HG03521 (cell line): ENCODE measurements around the gene VASP.
"Not testable (repeated sequence)": the region's sequence is repeated elsewhere in the genome, so short reads cannot be mapped to it uniquely, and the experiment has no call there.

ENCODE experiments used
- ATAC-seq: cut with Tn5 transposase; IDR thresholded peaks from one replicate; pipeline ENCODE4 v1.9.1; 2021; ENCODE audit warnings: mild to moderate bottlenecking, moderate library complexity; ENCODE audit not compliant: unreplicated experiment

Gene VASP

DNA sequence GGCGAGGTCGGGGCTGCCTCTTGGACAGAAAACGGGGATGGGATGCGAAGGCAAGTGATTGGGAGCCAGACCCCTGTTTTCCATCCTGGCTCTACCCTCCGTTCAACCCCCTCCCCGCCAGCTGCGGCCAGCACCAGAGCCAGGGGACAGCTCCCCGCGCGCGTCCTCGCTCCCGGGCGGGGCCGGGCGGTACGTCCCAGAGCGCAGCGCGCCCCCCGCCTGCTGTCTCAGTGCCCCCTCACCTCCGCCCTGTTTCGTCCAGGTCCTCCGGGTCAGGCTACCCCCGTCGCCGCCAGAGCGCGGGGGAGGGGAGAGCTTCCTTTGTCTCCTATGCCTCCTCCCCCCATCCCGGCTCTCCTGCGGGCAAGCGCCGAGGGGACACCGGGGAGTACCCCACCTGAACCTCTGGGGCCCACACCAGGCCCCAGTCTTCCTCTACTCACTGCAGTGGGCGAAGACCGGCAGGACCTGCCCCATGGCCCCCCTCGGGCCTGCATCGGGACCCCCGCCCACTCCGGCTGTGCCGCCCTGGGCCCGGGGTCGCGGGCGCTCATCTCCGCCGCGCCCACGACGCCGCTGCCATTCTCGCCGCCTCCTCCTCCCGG is 10.8 kb upstream of the VASP start:
- ATAC-seq: no peak

DNA sequence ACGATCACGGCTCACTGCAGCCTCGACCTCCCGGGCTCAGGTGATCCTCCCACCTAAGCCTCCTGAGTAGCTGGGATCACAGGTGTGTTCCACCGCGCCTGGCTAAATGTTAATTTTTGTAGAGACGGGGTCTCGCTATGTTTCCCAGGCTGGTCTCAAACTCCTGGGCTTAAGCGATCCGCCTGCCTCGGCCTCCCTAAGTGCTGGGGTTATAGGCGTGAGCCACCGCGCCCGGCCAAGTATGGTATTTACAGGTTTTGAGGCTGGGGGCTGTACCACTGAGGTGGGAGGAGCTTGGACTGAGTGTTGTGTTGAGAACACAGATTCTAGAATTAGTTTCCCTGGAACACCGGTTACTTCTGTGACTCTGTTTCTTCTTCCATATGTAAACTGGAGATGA is 9.5 kb upstream of the VASP start:
- ATAC-seq: no peak

DNA sequence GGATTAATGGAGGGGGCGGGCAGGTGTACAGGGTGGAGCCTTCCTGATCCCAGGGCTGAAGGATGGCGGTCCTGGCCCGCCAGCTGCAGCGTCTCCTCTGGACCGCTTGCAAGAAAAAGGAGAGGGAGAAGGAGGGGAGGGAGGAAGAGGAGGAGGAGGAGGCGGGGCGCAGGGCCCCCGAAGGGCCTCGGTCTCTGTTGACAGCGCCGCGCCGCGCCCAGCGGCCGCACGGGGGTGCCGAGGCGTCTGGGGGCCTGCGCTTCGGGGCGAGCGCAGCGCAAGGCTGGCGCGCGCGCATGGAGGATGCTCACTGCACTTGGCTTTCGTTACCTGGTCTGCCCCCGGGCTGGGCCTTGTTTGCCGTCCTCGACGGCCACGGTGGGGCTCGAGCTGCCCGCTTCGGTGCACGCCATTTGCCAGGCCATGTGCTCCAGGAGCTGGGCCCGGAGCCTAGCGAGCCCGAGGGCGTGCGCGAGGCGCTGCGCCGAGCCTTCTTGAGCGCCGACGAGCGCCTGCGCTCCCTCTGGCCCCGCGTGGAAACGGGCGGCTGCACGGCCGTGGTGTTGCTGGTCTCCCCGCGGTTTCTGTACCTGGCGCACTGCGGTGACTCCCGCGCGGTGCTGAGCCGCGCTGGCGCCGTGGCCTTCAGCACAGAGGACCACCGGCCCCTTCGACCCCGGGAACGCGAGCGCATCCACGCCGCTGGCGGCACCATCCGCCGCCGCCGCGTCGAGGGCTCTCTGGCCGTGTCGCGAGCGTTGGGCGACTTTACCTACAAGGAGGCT is 8.7 kb upstream of the VASP start, which contains the start of gene PPM1N:
Gene PPM1N, plus strand, starts transcription at position 33 of the 785 bp plus-strand sequence. Its CDS starts 30 bp downstream, at position 63.
- no peak for ATAC-seq

DNA sequence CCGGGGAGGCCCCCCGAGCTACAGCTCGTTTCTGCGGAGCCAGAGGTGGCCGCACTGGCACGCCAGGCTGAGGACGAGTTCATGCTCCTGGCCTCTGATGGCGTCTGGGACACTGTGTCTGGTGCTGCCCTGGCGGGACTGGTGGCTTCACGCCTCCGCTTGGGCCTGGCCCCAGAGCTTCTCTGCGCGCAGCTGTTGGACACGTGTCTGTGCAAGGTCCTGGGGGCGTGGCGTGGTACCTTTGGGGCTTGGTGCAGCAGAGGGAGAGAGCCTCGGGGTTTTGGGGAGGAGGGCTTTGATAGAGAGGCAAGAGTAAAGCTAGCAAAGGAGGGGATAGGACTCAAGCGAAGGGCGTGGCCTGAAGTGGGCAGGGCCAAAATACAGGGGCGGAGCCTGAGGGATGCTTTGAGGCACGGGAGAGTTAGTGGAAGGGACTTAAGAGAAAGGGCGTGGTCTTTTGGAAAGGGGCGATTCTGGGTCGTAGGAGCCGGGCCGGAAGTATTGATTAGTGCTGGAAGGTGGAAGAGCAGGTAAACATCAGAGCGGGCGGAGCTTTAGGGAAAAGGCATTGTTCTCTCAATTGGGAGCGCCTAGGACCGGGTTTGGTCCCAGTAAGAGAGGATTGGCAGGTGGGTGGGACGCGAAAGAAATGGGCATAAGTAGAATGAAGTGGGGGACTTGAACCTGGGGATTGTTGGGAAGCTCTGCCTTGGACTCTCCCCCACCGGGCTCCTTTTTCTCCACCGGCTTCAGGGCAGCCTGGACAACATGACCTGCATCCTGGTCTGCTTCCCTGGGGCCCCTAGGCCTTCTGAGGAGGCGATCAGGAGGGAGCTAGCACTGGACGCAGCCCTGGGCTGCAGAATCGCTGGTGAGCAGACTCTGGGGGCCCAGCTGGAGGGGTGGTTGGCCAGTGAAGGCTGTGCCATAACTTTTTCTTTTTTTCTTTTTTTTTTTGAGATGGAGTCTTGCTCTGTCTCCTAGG is 7.8 kb upstream of the VASP start:
- ATAC-seq: no peak

DNA sequence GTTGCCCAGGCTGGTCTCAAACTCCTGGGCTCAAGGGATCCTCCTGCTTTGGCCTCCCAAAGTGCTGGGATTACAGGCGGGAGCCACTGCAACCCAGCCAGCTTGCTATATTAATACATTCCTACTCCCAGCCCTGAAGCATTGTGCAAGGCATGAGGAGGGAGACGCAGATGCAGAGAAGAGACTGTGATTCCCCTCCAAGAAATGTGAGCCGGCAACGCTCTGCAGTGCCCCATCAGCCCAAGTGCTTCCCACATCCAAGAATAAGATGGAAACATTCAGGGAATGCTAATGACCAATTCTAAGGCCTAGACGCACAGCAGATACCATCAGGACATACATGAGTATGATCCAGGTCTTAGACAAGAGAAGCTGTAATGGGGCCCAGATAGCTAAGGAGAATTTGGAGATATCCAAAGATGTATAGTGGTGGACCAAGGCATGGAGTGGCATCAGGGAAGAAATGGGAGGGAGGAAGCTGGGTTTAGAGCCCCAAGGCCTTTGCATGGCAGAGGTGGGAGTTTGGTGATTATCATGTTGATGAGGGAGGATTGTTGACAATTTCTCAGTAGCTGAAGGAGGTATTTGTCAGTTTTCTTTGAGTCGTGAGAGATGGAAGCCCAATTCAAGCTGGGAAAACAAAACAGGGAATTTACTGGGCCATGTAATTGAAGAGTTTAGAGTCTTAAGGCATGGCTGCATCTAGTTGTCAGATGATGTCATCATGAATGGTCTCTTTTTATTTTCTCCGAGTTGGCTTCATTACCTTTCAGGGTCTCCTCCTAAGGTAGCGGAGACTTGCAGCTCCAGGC is 6.2 kb upstream of the VASP start:
- ATAC-seq: no peak

DNA sequence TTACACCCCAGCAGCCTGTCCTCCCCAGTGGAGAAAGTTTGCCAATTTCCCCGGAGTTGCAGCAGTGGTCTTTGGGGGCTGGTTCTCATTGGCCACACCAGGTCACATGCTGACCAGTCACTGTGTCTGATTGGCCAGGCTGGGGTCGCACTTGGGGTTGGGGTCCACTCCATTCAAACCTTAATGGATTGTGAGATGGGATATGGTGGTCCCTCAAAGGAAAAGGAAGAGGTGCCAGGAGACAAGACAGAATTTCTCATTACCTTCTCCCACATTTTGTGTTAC is 5.6 kb upstream of the VASP start:
- ATAC-seq: no peak

DNA sequence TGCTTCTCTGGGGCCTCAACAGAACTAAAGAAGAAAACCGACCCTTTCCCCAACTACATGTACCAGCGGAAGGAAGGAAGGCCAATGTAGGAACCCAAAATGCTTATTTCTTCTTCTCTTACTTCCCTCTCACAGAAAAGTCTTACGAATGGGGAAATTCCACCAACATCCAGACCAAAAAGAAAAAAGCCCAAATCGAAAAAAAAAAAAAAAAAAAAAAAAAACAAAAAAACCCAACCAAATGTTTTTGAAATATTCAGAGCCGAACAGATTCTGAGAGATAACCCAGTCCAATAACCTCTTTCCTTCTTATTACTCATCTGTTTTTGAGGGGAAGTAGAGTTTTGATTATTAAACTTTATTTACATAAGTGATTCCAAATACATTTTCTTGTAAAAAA is 5.2 kb upstream of the VASP start:
- no peak for ATAC-seq

DNA sequence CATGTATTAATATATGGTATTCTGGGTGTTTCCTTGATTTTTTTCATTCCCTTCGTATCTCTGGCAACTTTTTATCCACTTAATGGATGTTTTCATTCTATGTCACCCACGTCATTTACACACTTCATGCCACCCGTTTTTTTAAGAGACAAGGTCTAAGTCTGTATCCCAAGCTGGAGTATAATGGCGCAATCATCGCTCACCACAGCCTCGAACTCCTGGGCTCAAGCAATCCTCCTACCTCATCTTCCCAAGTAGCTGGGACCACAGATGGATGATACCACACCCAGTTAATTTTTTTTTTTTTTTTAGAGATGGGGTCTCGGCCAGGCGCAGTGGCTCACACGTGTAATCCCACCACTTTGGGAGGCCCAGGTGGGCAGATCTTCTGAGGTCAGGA is 3.4 kb upstream of the VASP start:
- ATAC-seq: no peak

DNA sequence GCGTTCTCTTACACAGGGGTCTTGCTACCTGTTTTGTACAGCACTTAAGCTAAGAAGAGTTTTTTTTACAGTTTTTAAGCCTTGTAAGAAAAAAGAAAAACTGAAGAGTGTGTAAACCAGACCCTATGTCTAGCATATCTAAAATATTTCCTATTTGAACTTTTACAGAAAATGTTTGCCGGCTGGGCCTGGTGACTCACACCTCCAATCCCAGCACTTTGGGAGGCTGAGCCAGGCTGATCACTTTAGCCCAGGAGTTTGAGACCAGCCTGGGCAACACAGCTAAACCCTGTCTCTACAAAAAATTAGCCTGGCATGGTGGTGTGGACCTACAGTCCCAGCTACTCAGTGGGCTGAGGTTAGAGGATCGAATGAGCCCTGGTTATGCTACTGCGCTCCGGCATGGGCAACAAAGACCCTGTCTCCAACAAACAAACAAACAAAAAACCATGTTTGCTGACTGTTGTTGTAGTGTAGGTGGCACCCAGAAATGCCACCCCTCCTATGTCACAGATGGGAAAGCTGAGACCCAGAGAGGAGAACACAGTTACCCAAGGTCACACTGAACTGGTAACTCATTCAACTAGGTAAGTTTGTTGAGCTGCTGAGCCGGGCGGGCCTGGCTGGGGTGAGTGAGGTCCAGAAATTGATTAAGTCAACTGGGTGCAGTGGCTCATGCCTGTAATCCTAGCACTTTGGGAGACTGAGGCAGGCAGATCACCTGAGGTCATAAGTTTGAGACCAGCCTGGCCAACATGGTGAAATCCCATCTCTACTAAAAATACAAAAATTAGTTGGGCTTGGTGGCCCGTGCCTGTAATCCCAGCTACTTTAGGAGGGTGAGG is 1.9 kb upstream of the VASP start:
- no peak for ATAC-seq

DNA sequence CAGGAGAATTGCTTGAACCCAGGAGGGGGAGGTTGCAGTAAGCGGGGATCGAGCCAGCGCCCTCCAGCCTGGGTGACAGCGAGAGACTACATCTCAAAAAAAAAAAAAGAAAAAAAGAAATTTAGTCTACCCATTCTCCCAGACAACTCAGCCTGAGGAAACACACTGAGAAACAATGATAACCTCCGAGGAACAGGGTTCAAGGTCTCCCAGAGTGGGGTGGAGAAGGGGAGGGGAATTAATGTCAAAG is 1.4 kb upstream of the VASP start:
- ATAC-seq: no peak

DNA sequence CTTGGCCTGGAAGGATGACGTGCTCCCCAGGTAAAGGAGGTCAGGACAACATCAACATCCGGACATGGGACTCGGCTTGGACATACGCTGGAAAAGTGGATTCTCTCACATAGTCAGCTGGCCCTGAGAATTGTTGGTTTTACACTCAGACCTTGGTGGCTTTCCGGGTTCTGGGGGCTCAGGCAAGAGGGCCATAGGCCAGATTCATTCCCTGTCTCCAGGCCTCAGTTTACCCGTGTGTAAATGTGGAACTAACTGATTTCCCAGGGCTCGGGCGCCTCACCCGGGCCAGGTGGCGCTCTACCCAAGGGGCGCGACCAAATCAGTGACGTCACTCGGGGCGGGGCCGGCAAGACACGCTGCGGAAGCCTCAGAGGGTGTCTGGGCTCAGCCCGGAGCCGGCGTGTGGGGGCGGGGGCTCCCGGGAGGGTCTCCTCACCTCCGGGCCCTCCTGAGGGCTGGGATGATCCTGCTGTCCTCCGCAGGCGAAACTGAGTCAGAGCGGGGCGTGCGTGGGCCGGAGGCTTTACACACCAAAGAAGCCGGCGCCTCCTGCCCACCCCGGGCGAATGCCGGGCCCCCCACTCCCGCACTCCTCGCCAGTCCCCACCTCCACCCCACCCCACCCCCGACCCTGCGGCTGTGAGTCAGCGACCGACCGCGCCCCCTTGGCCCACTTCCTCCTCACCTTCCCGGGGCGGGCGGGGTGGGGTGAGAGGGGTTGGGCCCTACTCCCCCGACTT is 862 bp upstream of the VASP start:
- ATAC-seq: peak; percentile 63

DNA sequence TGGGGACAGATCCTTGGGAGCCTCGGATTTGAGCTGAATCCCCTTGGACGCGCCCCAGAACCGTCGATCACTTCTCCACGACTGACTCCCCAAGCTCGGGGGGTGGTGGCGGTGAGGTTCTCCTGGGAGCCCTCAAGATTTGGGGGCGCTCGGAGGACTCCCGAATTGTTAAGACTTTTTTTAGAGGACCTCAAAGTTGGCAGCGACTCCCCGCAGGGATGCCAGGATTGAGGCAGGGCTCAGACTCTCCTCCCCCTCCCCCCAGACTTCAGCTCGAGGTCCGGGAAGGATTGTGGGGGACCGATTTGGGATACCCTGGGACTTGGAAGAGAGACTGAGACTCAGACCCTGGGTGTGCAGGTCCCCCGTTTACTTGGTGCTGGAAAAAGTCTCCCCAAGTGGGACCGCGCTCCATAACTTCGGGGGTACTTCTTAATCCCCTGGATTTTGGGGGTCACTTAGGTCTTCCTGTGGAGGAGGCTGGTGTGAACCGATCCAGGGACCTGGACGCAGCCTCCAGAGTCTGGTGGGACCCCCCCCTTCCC is 665 bp downstream of the VASP start:
- no peak for ATAC-seq

DNA sequence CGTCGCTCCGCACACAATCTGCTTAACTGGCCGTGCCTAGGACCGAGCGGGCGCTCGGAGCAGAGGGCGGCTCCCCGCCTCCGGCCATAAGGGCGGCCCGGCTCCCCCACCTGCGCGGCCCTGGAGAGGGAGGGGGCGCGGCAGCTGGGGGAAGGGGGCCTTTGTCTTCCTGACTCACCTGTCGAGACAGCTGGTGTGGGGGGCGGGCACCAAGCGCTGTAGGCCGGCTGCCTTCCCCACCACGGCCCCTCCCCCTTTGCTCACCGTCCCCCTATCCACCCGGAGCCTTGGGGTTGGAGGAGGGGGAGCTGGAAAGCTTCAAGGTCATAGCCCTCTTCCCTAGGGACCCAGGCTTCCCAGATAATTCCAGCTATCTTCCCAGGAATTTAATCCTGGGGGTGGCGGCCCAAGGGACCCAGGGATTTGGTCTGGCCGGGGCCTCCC is 1.2 kb downstream of the VASP start:
- no peak for ATAC-seq

DNA sequence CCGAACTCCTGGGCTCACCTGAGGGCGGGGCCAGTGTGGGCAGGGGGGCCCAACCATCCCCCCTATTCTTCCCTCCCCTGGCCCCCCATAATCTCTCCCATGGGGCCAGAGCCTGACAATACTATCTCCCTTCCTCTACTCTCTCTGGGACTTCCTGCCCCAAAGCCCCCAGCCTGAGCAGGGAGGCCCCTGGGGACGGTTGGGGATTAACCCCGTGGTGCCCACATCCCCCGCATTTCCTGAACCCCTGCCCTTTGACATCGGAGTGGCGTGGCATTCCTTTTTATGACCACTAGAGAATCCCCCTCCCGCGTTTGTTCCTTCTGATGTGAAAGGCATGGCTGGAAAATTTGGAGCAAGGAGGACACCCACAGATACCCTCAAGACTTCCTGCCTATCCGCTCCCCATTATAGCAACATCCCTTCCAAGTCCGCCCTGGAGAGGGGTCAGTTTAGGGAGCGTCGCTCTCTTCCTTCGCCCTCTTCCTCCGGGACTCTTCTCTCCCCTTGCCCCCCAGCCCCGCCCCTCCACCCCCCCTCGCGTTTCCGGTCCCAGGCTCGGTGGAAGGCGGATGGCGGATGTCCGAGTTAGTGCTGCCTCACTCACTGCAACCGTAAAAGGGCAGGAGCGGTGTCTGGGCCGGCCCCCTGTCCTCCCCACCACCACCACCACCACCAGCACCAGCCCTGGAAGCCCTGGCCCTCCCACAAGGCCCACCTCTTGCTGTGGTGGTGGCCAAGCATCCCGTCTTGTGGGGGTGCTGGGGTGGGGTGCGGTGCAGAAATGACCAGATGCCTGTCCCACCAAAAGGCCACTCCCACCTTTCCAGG is 1.8 kb downstream of the VASP start:
- ATAC-seq: no peak

DNA sequence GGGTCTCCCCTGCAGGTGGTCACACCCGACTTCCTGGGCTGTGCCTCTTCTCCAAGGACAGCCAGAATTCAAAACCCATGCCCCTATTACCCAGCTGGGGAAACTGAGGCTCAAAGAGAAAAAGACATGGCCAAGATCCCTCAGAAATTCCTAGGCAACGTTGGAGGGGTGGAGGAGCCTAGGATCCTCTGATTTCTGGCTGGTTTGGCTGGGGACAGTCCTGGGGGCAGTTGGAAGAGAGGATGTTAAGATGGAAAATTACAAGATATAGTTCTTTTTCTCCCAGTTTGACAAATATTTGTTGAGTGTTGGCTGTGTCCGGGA is 2.4 kb downstream of the VASP start:
- no peak for ATAC-seq

DNA sequence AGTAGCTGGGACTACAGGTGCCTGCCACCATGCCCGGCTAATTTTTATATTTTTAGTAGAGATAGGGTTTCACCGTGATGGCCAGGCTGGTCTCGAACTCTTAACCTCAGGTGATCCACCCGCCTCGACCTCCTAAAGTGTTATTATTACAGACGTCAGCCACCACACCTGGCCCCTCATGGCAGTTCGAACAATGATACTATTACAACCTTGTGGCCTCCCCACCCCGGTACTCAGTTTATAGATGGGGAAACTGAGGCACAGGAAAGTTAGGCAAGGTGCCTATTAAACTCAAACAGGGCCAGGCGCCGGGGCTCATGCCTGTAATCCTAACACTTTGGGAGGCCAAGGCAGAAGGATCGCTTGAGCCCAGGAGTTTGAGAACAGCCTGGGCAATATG is 3.1 kb downstream of the VASP start:
- not testable (repeated sequence) for ATAC-seq

DNA sequence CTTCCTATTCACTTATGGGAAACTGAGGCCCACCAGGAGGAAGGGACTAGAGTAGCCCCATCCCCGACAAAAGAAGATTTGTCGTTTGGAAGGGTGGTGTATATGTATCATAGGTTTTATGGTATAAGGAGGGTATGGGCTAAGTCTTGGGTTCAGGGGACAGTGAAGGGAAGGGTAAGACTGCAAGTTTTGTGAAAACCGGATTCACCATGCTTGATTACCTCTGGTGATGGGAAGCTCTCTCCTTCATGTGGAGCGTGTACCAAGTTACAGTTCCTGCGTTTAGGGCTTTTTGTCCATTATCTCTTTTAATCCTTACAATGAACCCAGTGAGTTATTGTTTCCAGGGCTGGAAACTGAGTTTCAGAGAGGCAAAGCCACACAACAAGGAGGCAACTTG is 3.8 kb downstream of the VASP start:
- ATAC-seq: no peak

DNA sequence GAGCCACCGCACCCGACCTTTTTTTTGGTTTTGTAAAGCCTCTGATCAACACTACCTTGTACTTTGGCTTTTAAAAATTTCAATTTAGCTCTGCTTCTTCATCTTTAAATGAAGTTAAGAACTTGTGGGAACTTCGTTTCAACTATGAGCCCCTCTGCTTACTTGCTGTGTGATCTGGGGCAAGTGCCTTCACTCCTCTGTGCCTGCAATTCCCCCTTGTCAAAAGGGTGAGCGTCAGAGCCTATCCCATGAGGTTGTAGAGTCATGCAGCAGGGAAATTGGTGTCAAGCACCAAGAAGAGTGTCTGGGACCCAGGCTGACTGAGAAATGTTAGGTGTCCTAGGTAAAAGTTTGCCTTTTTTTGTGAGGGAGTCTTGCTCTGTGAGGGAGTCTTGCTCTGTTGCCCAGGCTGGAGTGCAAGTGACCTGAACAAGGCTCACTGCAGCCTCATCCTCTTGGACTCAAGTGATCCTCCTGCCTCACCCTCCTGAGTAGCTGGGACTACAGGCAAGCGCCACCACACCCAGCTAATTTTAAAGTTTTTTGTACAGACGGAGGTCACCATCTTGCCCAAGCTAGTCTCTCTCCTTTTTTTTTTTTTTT is 5.7 kb downstream of the VASP start:
- ATAC-seq: no peak
